Measurements from ENCODE around the gene SURF2. TPM values are rescaled to one million over a fixed set of nuclear protein-coding genes. Genes with fewer than 3 reads are reported as not detected.

The SURF2 gene
- total and polyA plus RNA-seq, 2 donors (not counting 3 experiments of a cell fraction or from before 2014, with no cell fraction given), result 10.6 to 14.2 TPM

DNA sequence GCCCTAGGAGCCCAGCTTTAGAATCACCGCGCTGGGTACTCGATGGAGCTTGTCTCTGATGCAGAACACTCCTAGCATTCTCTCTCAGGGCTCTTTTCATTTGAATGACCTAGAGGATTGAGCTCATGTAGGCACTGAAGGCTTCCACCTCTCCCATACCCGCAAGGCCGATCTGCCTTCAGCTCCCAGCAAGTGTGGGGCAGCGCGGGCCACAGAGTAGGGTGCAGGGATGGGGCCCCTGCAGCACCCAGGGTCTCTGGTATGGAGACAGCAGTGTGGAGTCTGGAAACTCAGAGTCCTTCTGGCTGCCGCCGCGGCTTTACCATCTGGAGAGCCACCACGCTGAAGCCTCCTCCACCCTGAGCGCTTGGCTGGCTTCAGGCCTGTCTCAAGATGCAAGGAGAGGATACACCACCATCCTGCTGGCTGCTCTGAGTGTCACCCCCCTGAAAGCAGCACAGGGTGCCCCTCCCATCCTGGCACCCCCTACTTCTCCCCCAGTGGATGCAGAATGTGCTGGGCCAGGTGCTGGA is 32.7 kb downstream of the SURF2 start:
- POLR2A ChIA-PET, result no interaction called here
- H3K9me1 ChIP-seq (replicated peaks; ENCODE audit: control insufficient read depth, extremely low read depth, insufficient read depth, low read length), result no peaks in the 10 kb centered on the region
- BruUV-seq (replicated peaks), result no TSS peak

More for the DNA sequence above, 32.7 kb downstream of the SURF2 start:
- Histone ChIP-seq H2AFZ (ENCODE audit: low read depth, low read length) (no peak overlapping the region), H3K79me2 (ENCODE audit: control insufficient read depth, insufficient read depth, low read length) (no peaks in the 10 kb centered on the region), H3K4me3 (replicated peaks in 1 of 3; ENCODE audit: insufficient read depth in 1 of 3, low read depth in 1 of 3, low read length in 3 of 3) (no peak overlapping the region), H3K4me2 (ENCODE audit: insufficient read depth, low read length) (no peak overlapping the region), H3K27ac (ENCODE audit: insufficient read depth, low read depth, low read length) (no peak overlapping the region), H3K4me1 (ENCODE audit: control insufficient read depth, extremely low read depth, insufficient read depth, low read length) (no peaks in the 10 kb centered on the region), H3K9me3 (replicated peaks; ENCODE audit: control insufficient read depth, insufficient read depth, low read length) (no peaks in the 10 kb centered on the region), H3K36me3 (ENCODE audit: control insufficient read depth in 2 of 2, extremely low read depth in 1 of 2, insufficient read depth in 2 of 2, low read length in 2 of 2) (no peaks in the 10 kb centered on the region), H3K27me3 (ENCODE audit: control insufficient read depth in 2 of 2, insufficient read depth in 2 of 2, low read length in 2 of 2) (no peaks in the 10 kb centered on the region), H4K20me1 (replicated peaks; ENCODE audit: control insufficient read depth, extremely low read depth, insufficient read depth, low read length) (no peaks in the 10 kb centered on the region), H3K9ac (replicated peaks; ENCODE audit: extremely low read depth, insufficient read depth, low read length) (no peak overlapping the region)
- no peak for FAIRE-seq
- CTCF ChIA-PET, result interaction anchor here (1.1 kb wide), 1 partner anchor 97 kb away, joined by 3 read pairs; no protein-coding TSS in a partner anchor
- no peak for DNase-seq (ENCODE audit: low read depth, low spot score)
- dilution Hi-C loops (cut with MboI; ENCODE audit: extremely low pct_ligation_motif_present, low sequenced_read_pairs) (no loop called here), intact Hi-C loops (cut with micrococcal nuclease) (no loop called here)
- TF ChIP-seq, protein P1, sequence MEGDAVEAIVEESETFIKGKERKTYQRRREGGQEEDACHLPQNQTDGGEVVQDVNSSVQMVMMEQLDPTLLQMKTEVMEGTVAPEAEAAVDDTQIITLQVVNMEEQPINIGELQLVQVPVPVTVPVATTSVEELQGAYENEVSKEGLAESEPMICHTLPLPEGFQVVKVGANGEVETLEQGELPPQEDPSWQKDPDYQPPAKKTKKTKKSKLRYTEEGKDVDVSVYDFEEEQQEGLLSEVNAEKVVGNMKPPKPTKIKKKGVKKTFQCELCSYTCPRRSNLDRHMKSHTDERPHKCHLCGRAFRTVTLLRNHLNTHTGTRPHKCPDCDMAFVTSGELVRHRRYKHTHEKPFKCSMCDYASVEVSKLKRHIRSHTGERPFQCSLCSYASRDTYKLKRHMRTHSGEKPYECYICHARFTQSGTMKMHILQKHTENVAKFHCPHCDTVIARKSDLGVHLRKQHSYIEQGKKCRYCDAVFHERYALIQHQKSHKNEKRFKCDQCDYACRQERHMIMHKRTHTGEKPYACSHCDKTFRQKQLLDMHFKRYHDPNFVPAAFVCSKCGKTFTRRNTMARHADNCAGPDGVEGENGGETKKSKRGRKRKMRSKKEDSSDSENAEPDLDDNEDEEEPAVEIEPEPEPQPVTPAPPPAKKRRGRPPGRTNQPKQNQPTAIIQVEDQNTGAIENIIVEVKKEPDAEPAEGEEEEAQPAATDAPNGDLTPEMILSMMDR (IDR thresholded peaks at IDR 0.05; ENCODE audit: extremely low read depth in 1 of 2, insufficient read depth in 1 of 2, low read depth in 1 of 2, low read length in 2 of 2), result no peak
- TF ChIP-seq GATA2 (IDR thresholded peaks at IDR 0.05; ENCODE audit: insufficient read depth, insufficient read length, low read depth, low read length) (no peak), POLR2AphosphoS5 (IDR thresholded peaks at IDR 0.05; ENCODE audit: insufficient read depth, low read depth, low read length) (no peak), POLR2A (IDR thresholded peaks at IDR 0.05; ENCODE audit: low read depth, low read length) (no peak), FOS (IDR thresholded peaks at IDR 0.05; ENCODE audit: borderline replicate concordance, insufficient read depth, low read length) (no peak), JUN (IDR thresholded peaks at IDR 0.05; ENCODE audit: borderline replicate concordance, insufficient read depth, insufficient read length, low read depth) (no peak), MYC (IDR thresholded peaks at IDR 0.05; ENCODE audit: low read depth, low read length) (no peak), EZH2 (IDR thresholded peaks at IDR 0.05; ENCODE audit: borderline replicate concordance, low read depth, low read length, severe bottlenecking) (no peak)
- TF ChIP-seq, protein P2, sequence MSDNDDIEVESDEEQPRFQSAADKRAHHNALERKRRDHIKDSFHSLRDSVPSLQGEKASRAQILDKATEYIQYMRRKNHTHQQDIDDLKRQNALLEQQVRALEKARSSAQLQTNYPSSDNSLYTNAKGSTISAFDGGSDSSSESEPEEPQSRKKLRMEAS (IDR thresholded peaks at IDR 0.05; ENCODE audit: insufficient read depth, insufficient read length), result no peak
